CD8-positive, alpha-beta memory T cell (primary cell): Measurements from ENCODE around the gene CACNA1D. TPM values are rescaled to one million over a fixed set of nuclear protein-coding genes. Genes with fewer than 3 reads are reported as not detected.
A peak's percentile ranks its signal among the peaks of the same experiment; 100 is the strongest.

Experiments used
- CTCF ChIA-PET: fragments of 350-600 bp; sonication (Branson Sonifier 250); formaldehyde crosslinking; loops from one replicate; lab custom pipeline; 2021; ENCODE audit warnings: antibody characterized with exemption; lab: Charles Lee
- POLR2A ChIA-PET: fragments of 350-600 bp; sonication (Branson Sonifier 250); formaldehyde crosslinking; loops from one replicate; lab custom pipeline; 2021; ENCODE audit warnings: antibody characterized with exemption; lab: Charles Lee
- DNase-seq, 5 donors: peaks; one replicate each; pipeline versions ENCODE4 v3.0.0 to v3.0.0-alpha.2; 2020 to 2022; ENCODE audit warnings: mixed read lengths in 1 of 5
- H3K27ac ChIP-seq: one replicate; pipeline ENCODE4 v1.7.0; 2013; ENCODE audit warnings: low read depth, mild to moderate bottlenecking, low read length, moderate library complexity
- H3K27me3 ChIP-seq: 2 replicates; pipeline ENCODE4 v1.7.0; 2013; ENCODE audit warnings: low read length, mild to moderate bottlenecking; ENCODE audit not compliant: insufficient read depth, poor library complexity, severe bottlenecking
- H3K36me3 ChIP-seq: 2 replicates; pipeline ENCODE4 v1.7.0; 2013; ENCODE audit warnings: mild to moderate bottlenecking, low read length, moderate library complexity; ENCODE audit not compliant: insufficient read depth
- H3K4me1 ChIP-seq: 2 replicates; pipeline ENCODE4 v1.7.0; 2013; ENCODE audit warnings: mild to moderate bottlenecking, low read length, moderate library complexity; ENCODE audit not compliant: insufficient read depth
- H3K4me3 ChIP-seq: 2 replicates; pipeline ENCODE4 v1.7.0; 2013; ENCODE audit warnings: mild to moderate bottlenecking, low read length
- H3K9me3 ChIP-seq: 2 replicates; pipeline ENCODE4 v1.7.0; 2013; ENCODE audit warnings: mild to moderate bottlenecking, low read length
- H3K27ac Mint-ChIP-seq, 8 donors: one replicate each; pipeline ENCODE4 v1.8.0; 2020 to 2021; ENCODE audit warnings: mixed read lengths in 8 of 8, mild to moderate bottlenecking in 6 of 8, inconsistent platforms in 3 of 8, moderate library complexity in 3 of 8
- H3K27me3 Mint-ChIP-seq, 2 donors: one replicate each; pipeline ENCODE4 v1.8.0; 2020 to 2021; ENCODE audit warnings: mixed read lengths in 2 of 2, mild to moderate bottlenecking in 1 of 2, moderate library complexity in 1 of 2
- H3K36me3 Mint-ChIP-seq, 3 donors: one replicate each; pipeline ENCODE4 v1.8.0; 2020 to 2021; ENCODE audit warnings: mixed read lengths in 3 of 3, inconsistent platforms in 1 of 3, mild to moderate bottlenecking in 1 of 3
- H3K4me1 Mint-ChIP-seq, 3 donors: one replicate each; pipeline ENCODE4 v1.8.0; 2020 to 2021; ENCODE audit warnings: mixed read lengths in 3 of 3, inconsistent platforms in 1 of 3, mild to moderate bottlenecking in 1 of 3
- H3K4me3 Mint-ChIP-seq, 7 donors: one replicate each; pipeline ENCODE4 v1.8.0; 2020 to 2021; ENCODE audit warnings: mixed read lengths in 7 of 7, mild to moderate bottlenecking in 6 of 7, moderate library complexity in 4 of 7, inconsistent platforms in 2 of 7
- H3K9me3 Mint-ChIP-seq, 5 donors: one replicate each; pipeline ENCODE4 v1.8.0; 2020 to 2022; ENCODE audit warnings: mixed read lengths in 5 of 5, mild to moderate bottlenecking in 3 of 5, moderate library complexity in 2 of 5, inconsistent platforms in 1 of 5
- polyA plus RNA-seq: library from polyadenylated mRNA; unstranded; fragments of 300-500 nt; fragmentation: Illumina TruSeq; gene quantifications from one replicate; pipeline ENCODE4 v1.2.3, GENCODE V29; 2021
- total RNA-seq, 2 experiments: library from RNA; stranded (reverse); gene quantifications; one replicate each; pipeline ENCODE4 v1.2.3, GENCODE V29; 2021

Gene CACNA1D
- total and polyA plus RNA-seq, 3 experiments from 2014 or later, result 0.02 to 0.78 (median 0.26) TPM

- DNase-seq, result no peak
- Mint-ChIP-seq H3K27me3 (peaks cover 8 to 44% of the 10 kb centered on the region in 2 donors), H3K9me3 (no peaks in the 10 kb centered on the region), H3K4me1 (no peaks in the 10 kb centered on the region), H3K27ac (no peak overlapping the region), H3K4me3 (no peak overlapping the region), H3K36me3 (no peaks in the 10 kb centered on the region)
- H3K9me3 ChIP-seq, result no peaks in the 10 kb centered on the region
- H3K36me3 ChIP-seq, result no peaks in the 10 kb centered on the region
- POLR2A ChIA-PET, result no interaction called here
- H3K4me3 ChIP-seq, result no peak overlapping the region
- peaks cover 5% of the 10 kb centered on the region for H3K27me3 ChIP-seq
- no peaks in the 10 kb centered on the region for H3K4me1 ChIP-seq
- CTCF ChIA-PET, result no interaction called here
- no peak overlapping the region for H3K27ac ChIP-seq
Observed at GRCh38 chr3:53725387-53725995, 231.1 kb downstream of the CACNA1D start.

DNA sequence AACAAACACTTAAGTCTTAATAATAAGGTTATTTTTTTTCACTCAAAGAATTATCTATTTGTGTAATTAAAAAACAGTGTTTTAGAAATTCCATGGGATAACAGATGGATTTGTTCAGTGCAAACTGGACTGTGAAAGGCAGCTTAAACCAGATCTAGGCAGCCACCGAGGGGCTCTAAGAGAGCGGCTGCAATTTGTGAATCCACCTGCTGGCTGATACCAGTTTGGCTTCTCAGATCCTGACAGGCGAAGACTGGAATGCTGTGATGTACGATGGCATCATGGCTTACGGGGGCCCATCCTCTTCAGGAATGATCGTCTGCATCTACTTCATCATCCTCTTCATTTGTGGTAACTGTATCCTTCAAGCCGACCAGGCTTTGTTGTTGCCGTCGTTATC is 232.2 kb downstream of the CACNA1D start:
- POLR2A ChIA-PET, result no interaction called here
- Mint-ChIP-seq H3K36me3 (no peaks in the 10 kb centered on the region), H3K4me1 (no peaks in the 10 kb centered on the region), H3K4me3 (no peak overlapping the region), H3K27ac (no peak overlapping the region), H3K9me3 (no peaks in the 10 kb centered on the region), H3K27me3 (peaks cover 8 to 44% of the 10 kb centered on the region in 2 donors)
- Histone ChIP-seq H3K4me1 (no peaks in the 10 kb centered on the region), H3K4me3 (no peak overlapping the region), H3K36me3 (no peaks in the 10 kb centered on the region), H3K9me3 (no peaks in the 10 kb centered on the region), H3K27ac (no peak overlapping the region), H3K27me3 (peaks cover 5% of the 10 kb centered on the region)
- no peak for DNase-seq
- CTCF ChIA-PET, result no interaction called here

DNA sequence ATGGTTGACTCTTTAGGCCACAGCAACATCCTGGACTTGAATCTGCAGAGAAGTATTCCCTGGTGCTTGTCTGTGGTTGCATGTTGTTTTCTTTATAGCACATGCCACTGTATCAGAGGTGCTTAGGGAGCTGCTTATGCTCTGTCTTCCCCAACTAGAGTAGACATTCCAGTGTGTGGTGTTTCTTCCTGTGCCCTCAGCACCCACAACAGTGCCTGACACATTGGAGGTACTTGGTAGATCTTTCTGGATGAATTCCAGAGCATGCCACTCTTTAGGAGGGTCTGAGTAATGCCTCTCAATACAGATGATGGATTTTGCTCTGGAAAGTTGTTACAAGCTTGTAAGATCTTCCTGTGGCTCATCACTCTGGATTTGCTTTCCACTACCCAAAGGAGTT is 234.2 kb downstream of the CACNA1D start:
- CTCF ChIA-PET, result no interaction called here
- peaks cover 5% of the 10 kb centered on the region for H3K27me3 ChIP-seq
- no peaks in the 10 kb centered on the region for H3K36me3 Mint-ChIP-seq

GRCh38 chr3:53729159-53729558 is 234.7 kb downstream of the CACNA1D start:
- H3K9me3 ChIP-seq, result no peaks in the 10 kb centered on the region
- H3K9me3 Mint-ChIP-seq, result no peaks in the 10 kb centered on the region
- no peak for DNase-seq
- H3K4me3 ChIP-seq, result no peak overlapping the region
- no peaks in the 10 kb centered on the region for H3K36me3 Mint-ChIP-seq
- H3K36me3 ChIP-seq, result no peaks in the 10 kb centered on the region
- CTCF ChIA-PET, result no interaction called here
- H3K4me3 Mint-ChIP-seq, result no peak overlapping the region
- H3K4me1 Mint-ChIP-seq, result no peaks in the 10 kb centered on the region
- peaks cover 5% of the 10 kb centered on the region for H3K27me3 ChIP-seq
- H3K4me1 ChIP-seq, result no peaks in the 10 kb centered on the region
- H3K27ac Mint-ChIP-seq, result no peak overlapping the region
- H3K27ac ChIP-seq, result no peak overlapping the region
- POLR2A ChIA-PET, result no interaction called here
- peaks cover 8 to 38% of the 10 kb centered on the region in 2 donors for H3K27me3 Mint-ChIP-seq

More for the DNA sequence above, 234.2 kb downstream of the CACNA1D start:
- Histone ChIP-seq H3K27ac (no peak overlapping the region), H3K36me3 (no peaks in the 10 kb centered on the region), H3K4me1 (no peaks in the 10 kb centered on the region), H3K4me3 (no peak overlapping the region), H3K9me3 (no peaks in the 10 kb centered on the region)
- Mint-ChIP-seq H3K4me1 (no peaks in the 10 kb centered on the region), H3K27ac (no peak overlapping the region), H3K27me3 (peaks cover 8 to 43% of the 10 kb centered on the region in 2 donors), H3K9me3 (no peaks in the 10 kb centered on the region), H3K4me3 (no peak overlapping the region)
- no peak for DNase-seq
- POLR2A ChIA-PET, result no interaction called here

GRCh38 chr3:53729618-53730017 is 235.2 kb downstream of the CACNA1D start:
- Histone ChIP-seq H3K4me3 (no peak overlapping the region), H3K4me1 (no peaks in the 10 kb centered on the region), H3K36me3 (no peaks in the 10 kb centered on the region), H3K27me3 (peaks cover 5% of the 10 kb centered on the region), H3K27ac (no peak overlapping the region), H3K9me3 (no peaks in the 10 kb centered on the region)
- Mint-ChIP-seq H3K27ac (no peak overlapping the region), H3K27me3 (peaks cover 8 to 38% of the 10 kb centered on the region in 2 donors), H3K36me3 (no peaks in the 10 kb centered on the region), H3K9me3 (no peaks in the 10 kb centered on the region), H3K4me3 (no peak overlapping the region), H3K4me1 (no peaks in the 10 kb centered on the region)
- DNase-seq, result no peak
- ChIA-PET POLR2A (no interaction called here), CTCF (no interaction called here)

GRCh38 chr3:53730576-53730975 is 236.2 kb downstream of the CACNA1D start:
- CTCF ChIA-PET, result no interaction called here

DNA sequence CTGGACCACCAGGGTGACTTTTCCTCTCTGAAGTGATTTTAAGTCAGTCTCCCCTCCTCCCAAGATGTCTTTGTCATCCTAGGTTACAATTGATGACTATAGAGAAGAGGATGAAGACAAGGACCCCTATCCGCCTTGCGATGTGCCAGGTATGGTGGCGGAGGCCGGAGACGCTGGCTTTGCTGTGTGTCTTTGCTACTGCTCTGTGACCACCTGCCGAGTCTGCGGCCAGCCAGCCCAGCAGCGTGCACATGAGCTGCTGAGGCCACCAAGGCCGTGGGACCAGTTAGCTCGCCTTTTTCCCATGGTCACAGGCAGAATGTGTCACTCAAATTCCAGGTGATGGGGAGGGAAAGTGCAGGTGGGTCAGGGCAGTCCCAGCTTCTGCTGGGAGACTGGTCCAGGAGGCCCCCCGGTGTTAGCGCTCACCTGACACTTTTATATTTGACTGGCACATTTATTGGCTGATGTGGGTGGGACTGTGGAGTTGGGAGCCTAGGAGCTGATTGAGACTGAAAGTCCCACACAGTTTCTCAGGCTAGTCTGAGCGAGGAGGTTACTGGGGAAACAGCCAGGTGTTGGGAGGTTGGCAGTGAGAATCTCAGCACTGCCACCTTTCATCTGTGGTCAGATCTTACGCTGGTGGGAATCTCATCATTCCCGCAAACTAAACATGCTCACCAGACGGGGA is 237.7 kb downstream of the CACNA1D start:
- DNase-seq, result no peak
- Histone ChIP-seq H3K27ac (no peak overlapping the region), H3K9me3 (no peaks in the 10 kb centered on the region), H3K27me3 (peaks cover 5% of the 10 kb centered on the region), H3K36me3 (no peaks in the 10 kb centered on the region), H3K4me3 (no peak overlapping the region), H3K4me1 (no peaks in the 10 kb centered on the region)
- H3K4me1 Mint-ChIP-seq, result no peaks in the 10 kb centered on the region
- no peaks in the 10 kb centered on the region for H3K36me3 Mint-ChIP-seq
- H3K9me3 Mint-ChIP-seq, result no peaks in the 10 kb centered on the region
- peaks cover 2 to 20% of the 10 kb centered on the region in 2 donors for H3K27me3 Mint-ChIP-seq
- peak overlapping the region in 1 of 8 donors; percentile 43 for H3K27ac Mint-ChIP-seq
- no peak overlapping the region for H3K4me3 Mint-ChIP-seq
- POLR2A ChIA-PET, result no interaction called here
- CTCF ChIA-PET, result no interaction called here

More at GRCh38 chr3:53730576-53730975, 236.2 kb downstream of the CACNA1D start:
- no peak overlapping the region for H3K27ac Mint-ChIP-seq
- Histone ChIP-seq H3K4me3 (no peak overlapping the region), H3K9me3 (no peaks in the 10 kb centered on the region), H3K4me1 (no peaks in the 10 kb centered on the region), H3K27ac (no peak overlapping the region), H3K27me3 (peaks cover 5% of the 10 kb centered on the region), H3K36me3 (no peaks in the 10 kb centered on the region)
- no peaks in the 10 kb centered on the region for H3K36me3 Mint-ChIP-seq
- no peak overlapping the region for H3K4me3 Mint-ChIP-seq
- no peak for DNase-seq
- H3K27me3 Mint-ChIP-seq, result peaks cover 8 to 30% of the 10 kb centered on the region in 2 donors
- no peaks in the 10 kb centered on the region for H3K4me1 Mint-ChIP-seq
- H3K9me3 Mint-ChIP-seq, result no peaks in the 10 kb centered on the region
- POLR2A ChIA-PET, result no interaction called here

GRCh38 chr3:53733446-53733845 is 239.0 kb downstream of the CACNA1D start:
- Histone ChIP-seq H3K9me3 (no peaks in the 10 kb centered on the region), H3K36me3 (no peaks in the 10 kb centered on the region), H3K4me1 (no peaks in the 10 kb centered on the region), H3K27ac (no peak overlapping the region), H3K27me3 (peaks cover 5% of the 10 kb centered on the region), H3K4me3 (no peak overlapping the region)
- H3K9me3 Mint-ChIP-seq, result no peaks in the 10 kb centered on the region
- no peak overlapping the region for H3K27ac Mint-ChIP-seq
- H3K36me3 Mint-ChIP-seq, result no peaks in the 10 kb centered on the region
- H3K4me3 Mint-ChIP-seq, result no peak overlapping the region
- ChIA-PET CTCF (no interaction called here), POLR2A (no interaction called here)
- no peak for DNase-seq
- no peaks in the 10 kb centered on the region for H3K4me1 Mint-ChIP-seq
- H3K27me3 Mint-ChIP-seq, result peaks cover 2 to 12% of the 10 kb centered on the region in 2 donors
